Lower leg skin (tissue), 3 donors: ENCODE data around the gene SPATA13.
"Not testable (repeated sequence)": the region's sequence is repeated elsewhere in the genome, so short reads cannot be mapped to it uniquely, and the experiment has no call there.

Source experiments
- POLR2A ChIP-seq, 2 donors: fragments of 450-650 bp; IDR thresholded peaks; one replicate each; pipeline ENCODE4 v1.6.1; 2016 to 2017; ENCODE audit warnings: antibody characterized with exemption in 2 of 2, mild to moderate bottlenecking in 1 of 2, moderate library complexity in 1 of 2
- TF ChIP-seq, protein P1 (sequence below), 3 donors: fragments of 450-650 bp; IDR thresholded peaks; one replicate each; pipeline ENCODE4 v1.5.1; 2016; ENCODE audit warnings: antibody characterized with exemption in 3 of 3, mild to moderate bottlenecking in 3 of 3, moderate library complexity in 2 of 3

DNA sequence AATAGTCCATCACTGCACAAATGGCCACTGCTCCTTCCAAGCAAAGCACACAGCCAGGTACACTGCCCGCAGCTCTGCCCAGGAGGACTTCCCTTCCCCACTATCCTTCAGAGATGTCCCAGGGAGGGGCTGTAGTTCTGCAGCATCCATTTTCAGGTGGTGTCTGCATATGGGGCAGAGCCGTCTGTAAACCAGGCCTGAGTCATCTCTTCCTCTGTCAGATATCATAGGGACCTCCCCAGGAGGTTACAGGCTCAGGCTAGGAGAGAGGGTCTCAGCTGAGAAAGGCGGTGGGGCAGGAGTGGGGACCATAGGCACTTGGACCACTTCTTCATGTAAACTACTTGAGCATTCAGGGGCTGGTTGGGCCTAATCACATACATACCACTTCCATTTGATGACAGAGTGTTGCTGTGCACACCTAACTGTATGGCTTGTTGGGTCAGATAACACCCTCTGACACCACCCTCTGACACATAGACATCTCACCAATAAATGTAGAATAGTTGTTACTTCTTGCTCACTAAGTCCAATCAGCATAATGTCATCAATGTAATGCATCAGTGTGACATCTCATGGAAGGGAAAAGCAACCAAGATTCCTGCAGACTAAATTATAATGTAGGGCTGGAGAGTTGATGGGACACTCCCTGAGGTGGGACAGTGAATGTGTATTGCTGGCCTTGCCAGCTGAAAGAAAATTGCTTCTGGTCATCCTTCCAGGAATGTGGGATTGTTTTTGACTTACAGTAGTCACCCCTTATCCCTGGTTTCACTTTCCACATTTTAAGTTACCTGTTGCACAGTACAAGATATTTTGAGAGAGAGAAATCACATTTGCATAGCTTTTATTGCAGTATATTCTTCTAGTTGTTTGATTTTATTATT, 189.5 kb downstream of the SPATA13 start:
- TF ChIP-seq, protein P1, sequence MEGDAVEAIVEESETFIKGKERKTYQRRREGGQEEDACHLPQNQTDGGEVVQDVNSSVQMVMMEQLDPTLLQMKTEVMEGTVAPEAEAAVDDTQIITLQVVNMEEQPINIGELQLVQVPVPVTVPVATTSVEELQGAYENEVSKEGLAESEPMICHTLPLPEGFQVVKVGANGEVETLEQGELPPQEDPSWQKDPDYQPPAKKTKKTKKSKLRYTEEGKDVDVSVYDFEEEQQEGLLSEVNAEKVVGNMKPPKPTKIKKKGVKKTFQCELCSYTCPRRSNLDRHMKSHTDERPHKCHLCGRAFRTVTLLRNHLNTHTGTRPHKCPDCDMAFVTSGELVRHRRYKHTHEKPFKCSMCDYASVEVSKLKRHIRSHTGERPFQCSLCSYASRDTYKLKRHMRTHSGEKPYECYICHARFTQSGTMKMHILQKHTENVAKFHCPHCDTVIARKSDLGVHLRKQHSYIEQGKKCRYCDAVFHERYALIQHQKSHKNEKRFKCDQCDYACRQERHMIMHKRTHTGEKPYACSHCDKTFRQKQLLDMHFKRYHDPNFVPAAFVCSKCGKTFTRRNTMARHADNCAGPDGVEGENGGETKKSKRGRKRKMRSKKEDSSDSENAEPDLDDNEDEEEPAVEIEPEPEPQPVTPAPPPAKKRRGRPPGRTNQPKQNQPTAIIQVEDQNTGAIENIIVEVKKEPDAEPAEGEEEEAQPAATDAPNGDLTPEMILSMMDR (IDR thresholded peaks at IDR 0.05): not testable (repeated sequence)
- TF ChIP-seq POLR2A (IDR thresholded peaks at IDR 0.05): not testable (repeated sequence)
